ENCODE data around the gene NOP14. TPM values are rescaled to one million over a fixed set of nuclear protein-coding genes. Genes with fewer than 3 reads are reported as not detected.

Gene NOP14
- total RNA-seq: 10 to 100 TPM; 16.0 to 17.8 TPM

DNA sequence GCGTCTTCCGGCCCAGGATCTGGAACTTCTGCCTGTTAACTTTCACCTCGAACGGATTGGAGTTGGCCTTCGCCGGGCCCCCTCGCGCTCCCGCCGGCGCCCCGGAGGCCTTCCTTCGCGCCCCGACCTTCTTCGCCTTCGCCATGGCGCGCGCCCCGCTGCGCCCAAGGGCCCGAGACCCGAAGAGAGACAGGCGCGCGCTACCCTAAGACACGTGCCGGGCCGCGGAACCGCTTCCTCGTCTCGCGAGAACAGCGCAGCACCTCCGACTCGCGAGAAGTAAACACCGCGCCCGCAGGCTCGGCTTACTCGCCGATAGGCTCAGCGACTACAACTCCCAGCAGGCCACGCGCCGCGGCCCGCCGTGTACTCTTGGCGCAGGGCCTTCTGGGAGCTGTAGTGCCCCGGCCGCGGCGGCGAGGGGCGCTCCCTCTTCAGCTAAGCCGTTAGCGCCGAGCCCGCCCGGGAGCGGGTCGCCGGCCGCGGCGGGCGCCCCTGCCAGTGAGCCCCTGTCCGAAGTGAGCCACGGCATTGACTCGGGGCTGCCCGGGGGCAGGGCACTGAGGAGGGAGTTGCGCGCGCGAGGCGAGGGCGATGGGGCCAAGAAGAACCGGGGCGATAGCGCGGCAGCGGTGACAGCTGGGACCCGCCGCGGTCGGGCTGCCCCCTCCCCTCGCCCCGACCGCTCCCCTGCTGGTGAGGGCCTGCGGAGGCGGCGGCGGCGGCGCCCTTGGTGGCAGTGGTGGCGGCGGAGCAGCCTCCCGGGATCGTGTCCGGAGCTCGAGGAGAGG, at the start of gene NOP14, which contains the start of gene GRK4:
Gene NOP14 (minus strand): TSS at position 232 of the 791 bp plus-strand sequence. CDS start 87 bp downstream, at position 145.
Gene GRK4 (plus strand): TSS at position 397 of the 791 bp plus-strand sequence. CDS start 500 bp downstream, outside the sequence.
- Histone ChIP-seq H3K27me3 (replicated peaks; ENCODE audit: insufficient read depth) (no peaks in the 10 kb centered on the region), H3K36me3 (no peaks in the 10 kb centered on the region), H3K4me3 (peak within 1 kb of the TSS; percentile 97), H3K9me3 (no peaks in the 10 kb centered on the region), H3K4me1 (replicated peaks) (no peaks in the 10 kb centered on the region), H3K27ac (peak within 1 kb of the TSS; percentile 71 to 72)
- TF ChIP-seq, protein P1, sequence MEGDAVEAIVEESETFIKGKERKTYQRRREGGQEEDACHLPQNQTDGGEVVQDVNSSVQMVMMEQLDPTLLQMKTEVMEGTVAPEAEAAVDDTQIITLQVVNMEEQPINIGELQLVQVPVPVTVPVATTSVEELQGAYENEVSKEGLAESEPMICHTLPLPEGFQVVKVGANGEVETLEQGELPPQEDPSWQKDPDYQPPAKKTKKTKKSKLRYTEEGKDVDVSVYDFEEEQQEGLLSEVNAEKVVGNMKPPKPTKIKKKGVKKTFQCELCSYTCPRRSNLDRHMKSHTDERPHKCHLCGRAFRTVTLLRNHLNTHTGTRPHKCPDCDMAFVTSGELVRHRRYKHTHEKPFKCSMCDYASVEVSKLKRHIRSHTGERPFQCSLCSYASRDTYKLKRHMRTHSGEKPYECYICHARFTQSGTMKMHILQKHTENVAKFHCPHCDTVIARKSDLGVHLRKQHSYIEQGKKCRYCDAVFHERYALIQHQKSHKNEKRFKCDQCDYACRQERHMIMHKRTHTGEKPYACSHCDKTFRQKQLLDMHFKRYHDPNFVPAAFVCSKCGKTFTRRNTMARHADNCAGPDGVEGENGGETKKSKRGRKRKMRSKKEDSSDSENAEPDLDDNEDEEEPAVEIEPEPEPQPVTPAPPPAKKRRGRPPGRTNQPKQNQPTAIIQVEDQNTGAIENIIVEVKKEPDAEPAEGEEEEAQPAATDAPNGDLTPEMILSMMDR (IDR thresholded peaks at IDR 0.05): peak in 3 of 4 experiments; percentile 43 to 64 (median 45)
- peak; percentile 36 for TF ChIP-seq POLR2A (IDR thresholded peaks at IDR 0.05)
- TF ChIP-seq POLR2AphosphoS5 (IDR thresholded peaks at IDR 0.05): peak; percentile 97
- WGBS: under 1% methylated on average over 95 of the region's 105 CpGs
- intact Hi-C loops (cut with DNase I): loop anchor here (5.0 kb wide), 2 partner anchors 201 to 546 kb away; partner anchors contain the start of genes CFAP99 and ZFYVE28
- peak; percentile 98 for DNase-seq (ENCODE audit: low spot score)

DNA sequence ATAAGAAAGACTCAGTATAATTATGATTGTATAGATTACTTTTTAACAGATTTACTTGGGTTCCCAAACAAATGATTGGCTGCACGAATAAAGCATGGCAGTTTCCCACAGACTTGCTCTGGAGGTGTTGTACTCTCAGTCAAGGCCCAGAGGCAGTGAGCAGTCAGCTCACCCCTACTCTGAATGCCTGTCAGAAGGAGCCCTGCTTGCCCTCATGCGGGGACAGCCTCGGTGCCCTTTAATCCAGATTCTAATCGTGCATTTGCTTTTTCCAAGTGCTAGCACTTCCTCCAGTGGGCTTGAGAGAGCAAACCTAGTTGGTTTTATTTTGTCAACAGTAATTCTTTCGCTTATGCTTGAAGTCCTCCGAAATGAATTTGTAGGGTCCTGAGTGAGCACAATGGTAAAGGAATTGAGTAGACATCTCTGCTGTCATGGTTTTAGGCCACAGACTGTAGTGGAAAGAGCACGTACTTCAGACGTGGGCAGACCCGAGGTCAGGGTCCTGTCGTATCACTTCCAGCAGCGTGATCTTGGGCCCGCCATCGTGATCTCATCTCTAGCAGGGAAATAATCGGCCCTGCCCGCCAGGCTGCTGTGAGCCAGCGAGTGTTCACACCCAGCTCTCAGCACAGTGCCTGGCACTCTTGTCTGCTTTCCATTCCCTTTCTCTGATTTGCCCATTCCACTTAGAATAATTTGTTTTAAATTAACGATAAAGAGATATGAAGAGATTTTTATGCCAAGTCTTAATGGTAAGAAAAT, 48.4 kb upstream of the NOP14 start:
- no peak for DNase-seq (ENCODE audit: low spot score)
- Histone ChIP-seq H3K9me3 (no peaks in the 10 kb centered on the region), H3K4me1 (replicated peaks) (no peaks in the 10 kb centered on the region), H3K4me3 (no peak overlapping the region), H3K27ac (no peak overlapping the region), H3K36me3 (no peaks in the 10 kb centered on the region), H3K27me3 (replicated peaks; ENCODE audit: insufficient read depth) (no peaks in the 10 kb centered on the region)
- intact Hi-C loops (cut with DNase I): no loop called here
- 92% methylated on average over 17 of the region's 17 CpGs for WGBS
- TF ChIP-seq, protein P1 (IDR thresholded peaks at IDR 0.05): no peak
- TF ChIP-seq POLR2A (IDR thresholded peaks at IDR 0.05) (no peak), POLR2AphosphoS5 (IDR thresholded peaks at IDR 0.05) (no peak)

DNA sequence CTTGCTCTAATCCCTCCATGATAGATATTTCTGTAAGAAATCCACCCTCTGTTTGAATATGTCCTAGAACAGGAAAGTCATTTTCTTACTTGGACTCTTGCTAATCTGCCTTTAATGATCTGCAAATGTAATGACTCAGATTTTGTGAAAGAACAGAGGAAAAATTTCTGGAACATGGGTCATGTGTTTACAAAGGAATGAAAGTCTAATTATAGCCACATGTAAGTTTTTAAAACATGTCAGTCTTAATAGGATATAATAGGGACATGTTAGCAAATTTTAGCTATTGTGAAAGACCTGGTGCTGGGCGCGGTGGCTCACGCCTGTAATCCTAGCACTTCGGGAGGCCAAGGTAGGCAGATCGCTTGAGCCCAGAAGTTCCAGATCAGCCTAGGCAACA, 47.8 kb upstream of the NOP14 start:
- Histone ChIP-seq H3K36me3 (no peaks in the 10 kb centered on the region), H3K4me3 (no peak overlapping the region), H3K27ac (no peak overlapping the region), H3K4me1 (replicated peaks) (no peaks in the 10 kb centered on the region), H3K27me3 (replicated peaks; ENCODE audit: insufficient read depth) (no peaks in the 10 kb centered on the region), H3K9me3 (no peaks in the 10 kb centered on the region)
- 88% methylated on average over 5 of the region's 5 CpGs for WGBS
- DNase-seq (ENCODE audit: low spot score): no peak
- TF ChIP-seq POLR2A (IDR thresholded peaks at IDR 0.05) (no peak), POLR2AphosphoS5 (IDR thresholded peaks at IDR 0.05) (no peak)
- TF ChIP-seq, protein P1 (IDR thresholded peaks at IDR 0.05): no peak
- intact Hi-C loops (cut with DNase I): no loop called here

DNA sequence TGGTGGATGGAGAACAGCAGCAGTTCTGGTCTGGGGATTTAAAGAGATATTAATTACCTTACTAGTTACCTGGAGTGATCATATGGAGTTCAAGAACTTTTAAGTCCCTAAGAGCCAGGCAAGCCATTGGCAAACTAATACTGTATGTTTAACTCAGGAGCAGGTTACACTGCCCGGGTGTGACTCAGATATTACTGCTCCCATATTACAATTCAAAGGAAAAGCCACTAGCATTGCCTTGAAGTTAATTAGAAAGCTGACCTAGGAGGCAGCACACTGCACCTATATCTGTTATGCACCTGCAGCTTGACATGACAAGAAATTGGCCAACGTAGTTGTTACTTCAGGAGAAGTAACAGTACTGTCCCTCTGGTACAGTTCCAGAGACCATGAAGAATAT, 47.4 kb upstream of the NOP14 start:
- no peaks in the 10 kb centered on the region for H3K36me3 ChIP-seq
- no peak overlapping the region for H3K27ac ChIP-seq
- no peaks in the 10 kb centered on the region for H3K27me3 ChIP-seq (replicated peaks; ENCODE audit: insufficient read depth)
- 76% methylated on average over 2 of the region's 2 CpGs for WGBS
- no peaks in the 10 kb centered on the region for H3K4me1 ChIP-seq (replicated peaks)
- H3K9me3 ChIP-seq: no peaks in the 10 kb centered on the region
- TF ChIP-seq, protein P1 (IDR thresholded peaks at IDR 0.05): no peak
- no peak for TF ChIP-seq POLR2AphosphoS5 (IDR thresholded peaks at IDR 0.05)
- TF ChIP-seq POLR2A (IDR thresholded peaks at IDR 0.05): no peak
- no peak overlapping the region for H3K4me3 ChIP-seq
- no peak for DNase-seq (ENCODE audit: low spot score)
- intact Hi-C loops (cut with DNase I): no loop called here
